ENCODE results near the gene RPS4Y1. TPM values are rescaled to one million over a fixed set of nuclear protein-coding genes. Genes with fewer than 3 reads are reported as not detected.
"Not testable (repeated sequence)": the region's sequence is repeated elsewhere in the genome, so short reads cannot be mapped to it uniquely, and the experiment has no call there.

The RPS4Y1 gene
- total and polyA plus RNA-seq, 2 of the 8 experiments (the other 6 are each of a cell fraction or from before 2014, with no cell fraction given), result 259 to 790 TPM

DNA sequence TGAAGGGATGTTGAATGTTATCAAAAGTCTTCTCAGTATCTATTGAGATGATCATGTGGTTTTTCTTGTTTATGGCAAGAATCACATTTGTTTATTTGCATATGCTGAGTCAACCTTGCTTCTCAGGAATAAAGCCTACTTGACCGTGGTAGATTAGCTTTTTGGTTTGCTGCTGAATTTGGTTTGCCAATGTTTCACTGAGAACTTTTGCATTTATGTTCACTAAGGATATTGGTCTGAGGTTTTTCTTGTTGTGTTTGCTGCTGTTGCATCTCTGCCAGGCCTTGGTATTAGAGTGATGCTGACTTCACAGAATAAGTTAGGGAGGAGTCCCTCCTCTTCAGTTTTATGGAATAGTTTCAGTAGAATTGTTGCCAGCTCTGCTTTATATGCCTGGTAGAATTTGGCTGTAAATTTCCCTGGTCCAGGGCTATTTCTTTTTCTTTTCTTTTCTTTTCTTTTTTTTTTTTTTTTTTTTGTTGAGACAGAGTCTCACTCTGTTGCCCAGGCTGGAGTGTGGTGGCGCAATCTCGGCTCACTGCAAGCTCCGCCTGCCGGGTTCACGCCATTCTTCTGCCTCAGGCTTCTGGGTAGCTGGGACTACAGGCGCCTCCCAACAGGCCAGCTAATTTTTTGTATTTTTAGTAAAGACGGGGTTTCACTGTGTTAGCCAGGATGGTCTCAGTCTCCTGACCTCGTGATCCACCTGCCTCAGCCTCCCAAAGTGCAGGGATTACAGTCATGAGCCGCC is 24.1 kb upstream of the RPS4Y1 start:
- H3K56ac ChIP-seq (replicated peaks; ENCODE audit: insufficient read length, low read depth, low read length); H3K23ac ChIP-seq (ENCODE audit: insufficient read length); H3K36me3 ChIP-seq (ENCODE audit: control insufficient read depth in 2 of 4, insufficient read depth in 4 of 4, low read length in 3 of 4); H3K18ac ChIP-seq (ENCODE audit: extremely low read depth, low read length); H4K91ac ChIP-seq (replicated peaks; ENCODE audit: insufficient read length, low read length); H3K14ac ChIP-seq (ENCODE audit: insufficient read length); H3K27ac ChIP-seq (ENCODE audit: low read depth, low read length); H3K4me1 ChIP-seq (replicated peaks in 1 of 4; ENCODE audit: control insufficient read depth in 3 of 4, insufficient read depth in 4 of 4, low read length in 3 of 4); H2BK20ac ChIP-seq (ENCODE audit: low read length); H4K5ac ChIP-seq (ENCODE audit: insufficient read length, low read depth, low read length); H3K23me2 ChIP-seq (ENCODE audit: low read depth, low read length); POLR2A ChIA-PET (ENCODE audit: partially characterized antibody); FAIRE-seq; H4K20me1 ChIP-seq (replicated peaks in 1 of 2; ENCODE audit: control insufficient read depth in 1 of 2, insufficient read depth in 2 of 2, low read length in 2 of 2); H2BK5ac ChIP-seq (ENCODE audit: low read depth, low read length); H3K4me3 ChIP-seq (ENCODE audit: extremely low read depth in 1 of 4, insufficient read depth in 2 of 4, low read depth in 3 of 4, low read length in 4 of 4); H3K27me3 ChIP-seq (replicated peaks in 1 of 4; ENCODE audit: control insufficient read depth in 3 of 4, extremely low read depth in 1 of 4, insufficient read depth in 3 of 4, low read length in 3 of 4); H3K9me3 ChIP-seq (ENCODE audit: insufficient read depth in 2 of 2, low read depth in 1 of 2, low read length in 1 of 2); H2BK12ac ChIP-seq (ENCODE audit: low read depth, low read length); DNase-seq (ENCODE audit: low read depth in 1 of 2, low spot score in 2 of 2); H3K79me1 ChIP-seq (ENCODE audit: low read depth, low read length); H2BK15ac ChIP-seq (ENCODE audit: low read length); H3K9ac ChIP-seq (replicated peaks in 1 of 4; ENCODE audit: extremely low read depth in 1 of 4, low read depth in 3 of 4, low read length in 3 of 4); H2BK120ac ChIP-seq (replicated peaks; ENCODE audit: low read depth, low read length); H2AK5ac ChIP-seq (ENCODE audit: low read depth, low read length); H3K4me2 ChIP-seq (ENCODE audit: insufficient read depth in 1 of 2, low read depth in 2 of 2, low read length in 2 of 2); H3K79me2 ChIP-seq (ENCODE audit: control insufficient read depth in 1 of 2, insufficient read depth in 2 of 2, low read length in 2 of 2); H2AFZ ChIP-seq (ENCODE audit: low read length); H4K8ac ChIP-seq (ENCODE audit: extremely low read depth, insufficient read depth, low read length); CTCF ChIA-PET (ENCODE audit: partially characterized antibody); H3K4ac ChIP-seq (replicated peaks; ENCODE audit: insufficient read length, low read depth, low read length): not testable (repeated sequence)
- WGBS, 2 experiments (ENCODE audit: extremely low coverage in 1 of 2, insufficient coverage in 1 of 2, insufficient read length in 1 of 2, insufficient replicate concordance in 2 of 2, low coverage in 1 of 2, low lambda C conversion rate in 2 of 2, missing lambda C conversion rate in 1 of 2), result 95% methylated on average over 3 of the region's 10 CpGs; no CpG with 5 or more reads in 1 of the 2 experiments

Data from H1 (cell line).